PC-3 (cell line): ENCODE data around the gene KCNG2. TPM values are rescaled to one million over a fixed set of nuclear protein-coding genes. Genes with fewer than 3 reads are reported as not detected.
A peak's percentile ranks its signal among the peaks of the same experiment; 100 is the strongest.

ENCODE experiments used
- ATAC-seq: fragments of 200-7000 bp; cut with Tn5 transposase; 2 replicates; pipeline ENCODE4 v1.9.1; 2020; ENCODE audit warnings: mild to moderate bottlenecking, moderate library complexity
- BruUV-seq: library from RNA; stranded (reverse); fragments of 400-500 nt; replicated peaks from 2 replicates; lab custom pipeline; 2021; lab: Mats Ljungman, UMichigan
- CTCF ChIA-PET: fragments of 300-600 bp; sonication (Branson Sonifier 250); formaldehyde crosslinking; loops from one replicate; lab custom pipeline; 2022; ENCODE audit warnings: antibody characterized with exemption; lab: Charles Lee
- POLR2A ChIA-PET: fragments of 300-600 bp; sonication (Branson Sonifier 250); formaldehyde crosslinking; loops from one replicate; lab custom pipeline; 2022; ENCODE audit warnings: antibody characterized with exemption; ENCODE audit not compliant: unreplicated experiment; lab: Charles Lee
- DNase-seq: peaks from one replicate; pipeline ENCODE4 v3.0.0-alpha.2; 2015
- H2AFZ ChIP-seq: fragments of 300-600 bp; sonication (generic); 2 replicates; pipeline ENCODE4 v1.6.0; 2016; ENCODE audit warnings: antibody characterized with exemption, low read length
- H3F3A ChIP-seq: fragments of 300-600 bp; sonication (generic); one replicate; pipeline ENCODE4 v1.6.0; 2017; ENCODE audit warnings: antibody characterized with exemption, low read length, control low read depth, mild to moderate bottlenecking; ENCODE audit not compliant: unreplicated experiment
- H3K27ac ChIP-seq: fragments of 300-600 bp; sonication (generic); 2 replicates; pipeline ENCODE4 v1.5.1; 2016; ENCODE audit warnings: mild to moderate bottlenecking, low read length
- H3K27me3 ChIP-seq: fragments of 300-600 bp; sonication (generic); 2 replicates; pipeline ENCODE4 v1.6.1; 2016; ENCODE audit warnings: low read length, mixed read lengths
- H3K36me3 ChIP-seq: fragments of 300-600 bp; sonication (generic); 2 replicates; pipeline ENCODE4 v1.6.1; 2016; ENCODE audit warnings: low read depth, mixed run types, low read length, mixed read lengths
- H3K4me1 ChIP-seq: fragments of 300-600 bp; sonication (generic); 2 replicates; pipeline ENCODE4 v1.5.1; 2016; ENCODE audit warnings: low read length; ENCODE audit not compliant: insufficient read depth
- H3K4me2 ChIP-seq: fragments of 300-600 bp; sonication (generic); 2 replicates; pipeline ENCODE4 v1.6.0; 2016; ENCODE audit warnings: low read length
- H3K4me3 ChIP-seq: fragments of 300-600 bp; sonication (generic); 2 replicates; pipeline ENCODE4 v1.5.1; 2016; ENCODE audit warnings: mild to moderate bottlenecking, low read length, mixed read lengths
- H3K79me2 ChIP-seq: fragments of 300-600 bp; sonication (generic); 2 replicates; pipeline ENCODE4 v1.6.1; 2017; ENCODE audit warnings: low read length, mixed read lengths
- H3K9ac ChIP-seq: fragments of 300-600 bp; sonication (generic); 2 replicates; pipeline ENCODE4 v1.6.0; 2016; ENCODE audit warnings: mild to moderate bottlenecking, low read length
- H3K9me2 ChIP-seq: fragments of 300-600 bp; sonication (generic); replicated peaks from 2 replicates; pipeline ENCODE4 v1.6.1; 2016; ENCODE audit warnings: mixed run types, low read length, mixed read lengths
- H3K9me3 ChIP-seq: fragments of 300-600 bp; sonication (generic); 2 replicates; pipeline ENCODE4 v1.6.1; 2016; ENCODE audit warnings: low read length, mixed read lengths
- H4K20me1 ChIP-seq: fragments of 300-600 bp; sonication (generic); 2 replicates; pipeline ENCODE4 v1.6.1; 2016; ENCODE audit warnings: low read length, mixed read lengths
- CTCF ChIP-seq: fragments of 300-600 bp; sonication (generic); conservative IDR thresholded peaks from 2 replicates; pipeline ENCODE4 v1.5.1; 2017; ENCODE audit warnings: antibody characterized with exemption, low read depth, mild to moderate bottlenecking, low read length
- EZH2 ChIP-seq: fragments of 300-600 bp; sonication (generic); IDR thresholded peaks from one replicate; pipeline ENCODE4 v1.6.1; 2017; ENCODE audit warnings: antibody characterized with exemption, mild to moderate bottlenecking, low read length; ENCODE audit not compliant: unreplicated experiment
- EZH2phosphoT487 ChIP-seq: fragments of 300-600 bp; sonication (generic); IDR thresholded peaks from 2 replicates; pipeline ENCODE4 v1.6.1; 2018; ENCODE audit warnings: mild to moderate bottlenecking, antibody characterized with exemption, low read length, borderline replicate concordance
- intact Hi-C: fragments of 100-400 bp; cut with micrococcal nuclease; formaldehyde crosslinking; loops from 2 replicates; pipeline ENCODE4 v1.9.0; 2023
- total RNA-seq: library from RNA; depleted of rRNA; stranded (reverse); fragments of >200 nt; gene quantifications from 2 replicates; pipeline ENCODE4 v1.2.3, GENCODE V29; 2014

KCNG2 gene
- total RNA-seq, 1 experiment from 2014 or later, result not detected

GRCh38 chr18:79781331-79781941 lies 16.3 kb upstream of the KCNG2 start:
- TF ChIP-seq EZH2phosphoT487, result no peak
- no peak for TF ChIP-seq EZH2
- no peak for TF ChIP-seq CTCF
- ATAC-seq, result no peak
- no TSS peak for BruUV-seq
- POLR2A ChIA-PET, result no interaction called here
- H3K4me1 ChIP-seq, result no peaks in the 10 kb centered on the region
- no peak overlapping the region for H3K9ac ChIP-seq
- H4K20me1 ChIP-seq, result no peaks in the 10 kb centered on the region
- H3K27ac ChIP-seq, result no peak overlapping the region
- DNase-seq, result no peak
- no peaks in the 10 kb centered on the region for H3K9me2 ChIP-seq
- H2AFZ ChIP-seq, result no peak overlapping the region
- CTCF ChIA-PET, result no interaction called here
- no peaks in the 10 kb centered on the region for H3K79me2 ChIP-seq
- H3K27me3 ChIP-seq, result peaks cover 17% of the 10 kb centered on the region
- H3K9me3 ChIP-seq, result no peaks in the 10 kb centered on the region
- H3K4me2 ChIP-seq, result no peak overlapping the region
- H3F3A ChIP-seq, result no peaks in the 10 kb centered on the region
- H3K36me3 ChIP-seq, result no peaks in the 10 kb centered on the region
- no peak overlapping the region for H3K4me3 ChIP-seq
- intact Hi-C loops, result no loop called here

- no peaks in the 10 kb centered on the region for H3K9me2 ChIP-seq
- H2AFZ ChIP-seq, result peak overlapping the region; percentile 55
- peaks cover 9% of the 10 kb centered on the region for H3K27me3 ChIP-seq
- ChIA-PET CTCF (no interaction called here), POLR2A (no interaction called here)
- DNase-seq (peak; percentile 9), ATAC-seq (peak; percentile 41)
- H3K27ac ChIP-seq, result no peak overlapping the region
- TF ChIP-seq EZH2, result no peak
- no peak for TF ChIP-seq EZH2phosphoT487
- TF ChIP-seq CTCF, result 0 out of 2 replicates have a peak, but pooled peaks have one; percentile 18
- H3K9ac ChIP-seq, result no peak overlapping the region
- H3K36me3 ChIP-seq, result no peaks in the 10 kb centered on the region
- intact Hi-C loops, result no loop called here
- H4K20me1 ChIP-seq, result no peaks in the 10 kb centered on the region
- H3F3A ChIP-seq, result no peaks in the 10 kb centered on the region
- H3K4me1 ChIP-seq, result no peaks in the 10 kb centered on the region
- no peaks in the 10 kb centered on the region for H3K79me2 ChIP-seq
- H3K4me2 ChIP-seq, result peak overlapping the region; percentile 34
- H3K4me3 ChIP-seq, result no peak overlapping the region
- no TSS peak for BruUV-seq
- no peaks in the 10 kb centered on the region for H3K9me3 ChIP-seq
Measured at GRCh38 chr18:79782566-79783308, 15.0 kb upstream of the KCNG2 start.
